ENCODE results near the gene PPIF. TPM values are rescaled to one million over a fixed set of nuclear protein-coding genes. Genes with fewer than 3 reads are reported as not detected.
A peak's percentile ranks its signal among the peaks of the same experiment; 100 is the strongest.

Gene PPIF
- total RNA-seq, result 10 to 100 TPM; 19.3 to 46.5 (median 31.2) TPM

GRCh38 chr10:79347226-79347893, at the start of gene PPIF:
PPIF (plus strand) TSS chr10:79347469; CDS start chr10:79347549, 80 bp downstream.
- WGBS, 2 donors, result 0 to 2% methylated on average over 14 to 61 of the region's 77 CpGs
- TF ChIP-seq POLR2AphosphoS5 (IDR thresholded peaks at IDR 0.05) (peak; percentile 51 to 89), EP300 (IDR thresholded peaks at IDR 0.05) (no peak), CTCF (IDR thresholded peaks at IDR 0.05) (peak; percentile 97 to 100 (median 98)), POLR2A (IDR thresholded peaks at IDR 0.05) (peak in 3 of 4 donors; percentile 68 to 86 (median 74))
- H3K9me3 ChIP-seq, result no peaks in the 10 kb centered on the region
- peaks cover 9 to 36% (median 25%) of the 10 kb centered on the region in 4 donors for H3K36me3 ChIP-seq
- DNase-seq (peak; percentile 98 to 99), ATAC-seq (ENCODE audit: low FRiP score in 2 of 2) (peak; percentile 94 to 96)
- no peaks in the 10 kb centered on the region for H3K27me3 ChIP-seq
- peak within 1 kb of the TSS; percentile 61 to 77 (median 74) for H3K4me3 ChIP-seq
- H3K4me1 ChIP-seq, result peaks cover 23 to 33% (median 25%) of the 10 kb centered on the region in 4 donors
- H3K27ac ChIP-seq, result peak within 1 kb of the TSS; percentile 81 to 94 (median 90)

GRCh38 chr10:79298403-79299244, 48.6 kb upstream of the PPIF start:
- peaks cover 40 to 99% (median 89%) of the 10 kb centered on the region in 4 donors for H3K36me3 ChIP-seq
- H3K27me3 ChIP-seq, result no peaks in the 10 kb centered on the region
- DNase-seq, result peak; percentile 73 to 77
- TF ChIP-seq POLR2AphosphoS5 (IDR thresholded peaks at IDR 0.05), result peak in 1 of 2 donors; percentile 25
- no peak for TF ChIP-seq EP300 (IDR thresholded peaks at IDR 0.05)
- no peak for TF ChIP-seq POLR2A (IDR thresholded peaks at IDR 0.05)
- H3K4me1 ChIP-seq, result peaks cover 20 to 31% (median 24%) of the 10 kb centered on the region in 4 donors
- peak; percentile 34 to 76 for ATAC-seq (ENCODE audit: low FRiP score in 2 of 2)
- no peaks in the 10 kb centered on the region for H3K9me3 ChIP-seq
- WGBS, 2 donors, result 79 to 86% methylated on average over 12 to 27 of the region's 27 CpGs
- peak overlapping the region; percentile 36 to 54 (median 40) for H3K27ac ChIP-seq
- no peak overlapping the region for H3K4me3 ChIP-seq

- Histone ChIP-seq H3K27ac (peak overlapping the region; percentile 36 to 54 (median 40)), H3K4me3 (no peak overlapping the region), H3K9me3 (no peaks in the 10 kb centered on the region), H3K36me3 (peaks cover 47 to 99% (median 91%) of the 10 kb centered on the region in 4 donors), H3K4me1 (peaks cover 12 to 22% (median 17%) of the 10 kb centered on the region in 4 donors), H3K27me3 (no peaks in the 10 kb centered on the region)
- ATAC-seq (ENCODE audit: low FRiP score in 2 of 2) (peak; percentile 6 to 23), DNase-seq (no peak)
- TF ChIP-seq POLR2AphosphoS5 (IDR thresholded peaks at IDR 0.05), result peak in 1 of 2 donors; percentile 48
- no peak for TF ChIP-seq CTCF (IDR thresholded peaks at IDR 0.05)
- 86 to 89% methylated on average over 11 to 13 of the region's 13 CpGs for WGBS, 2 donors
Measured at GRCh38 chr10:79299397-79300241, 47.6 kb upstream of the PPIF start.

GRCh38 chr10:79300711-79301110, 46.6 kb upstream of the PPIF start:
- peak in 1 of 2 donors; percentile 70 for DNase-seq
- no peaks in the 10 kb centered on the region for H3K27me3 ChIP-seq
- TF ChIP-seq POLR2A (IDR thresholded peaks at IDR 0.05), result no peak
- no peak for TF ChIP-seq CTCF (IDR thresholded peaks at IDR 0.05)
- no peak for TF ChIP-seq POLR2AphosphoS5 (IDR thresholded peaks at IDR 0.05)
- TF ChIP-seq EP300 (IDR thresholded peaks at IDR 0.05), result no peak
- no peaks in the 10 kb centered on the region for H3K9me3 ChIP-seq
- H3K4me1 ChIP-seq, result peaks cover 2 to 14% (median 8%) of the 10 kb centered on the region in 4 donors
- no peak for ATAC-seq (ENCODE audit: low FRiP score in 2 of 2)
- H3K36me3 ChIP-seq, result peaks cover 55 to 99% (median 93%) of the 10 kb centered on the region in 4 donors
- 96 to 97% methylated on average over 18 to 24 of the region's 24 CpGs for WGBS, 2 donors
- peak overlapping the region in 1 of 4 donors; percentile 53 for H3K27ac ChIP-seq
- H3K4me3 ChIP-seq, result no peak overlapping the region
